Measurements from ENCODE around the gene NPHS1.

Gene NPHS1

GRCh38 chr19:35788205-35788960, 63.9 kb downstream of the NPHS1 start:
- no peak for TF ChIP-seq CTCF (IDR thresholded peaks at IDR 0.05; ENCODE audit: low read depth, low read length)
- no peak for TF ChIP-seq POLR2A (IDR thresholded peaks at IDR 0.05; ENCODE audit: extremely low read depth, insufficient read length)
- TF ChIP-seq, protein P1, sequence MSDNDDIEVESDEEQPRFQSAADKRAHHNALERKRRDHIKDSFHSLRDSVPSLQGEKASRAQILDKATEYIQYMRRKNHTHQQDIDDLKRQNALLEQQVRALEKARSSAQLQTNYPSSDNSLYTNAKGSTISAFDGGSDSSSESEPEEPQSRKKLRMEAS (IDR thresholded peaks at IDR 0.05; ENCODE audit: low read depth, low read length), result no peak
- TF ChIP-seq MYC (IDR thresholded peaks at IDR 0.05; ENCODE audit: low read depth, low read length), result no peak
- DNase-seq (ENCODE audit: low read depth), result no peak

DNA sequence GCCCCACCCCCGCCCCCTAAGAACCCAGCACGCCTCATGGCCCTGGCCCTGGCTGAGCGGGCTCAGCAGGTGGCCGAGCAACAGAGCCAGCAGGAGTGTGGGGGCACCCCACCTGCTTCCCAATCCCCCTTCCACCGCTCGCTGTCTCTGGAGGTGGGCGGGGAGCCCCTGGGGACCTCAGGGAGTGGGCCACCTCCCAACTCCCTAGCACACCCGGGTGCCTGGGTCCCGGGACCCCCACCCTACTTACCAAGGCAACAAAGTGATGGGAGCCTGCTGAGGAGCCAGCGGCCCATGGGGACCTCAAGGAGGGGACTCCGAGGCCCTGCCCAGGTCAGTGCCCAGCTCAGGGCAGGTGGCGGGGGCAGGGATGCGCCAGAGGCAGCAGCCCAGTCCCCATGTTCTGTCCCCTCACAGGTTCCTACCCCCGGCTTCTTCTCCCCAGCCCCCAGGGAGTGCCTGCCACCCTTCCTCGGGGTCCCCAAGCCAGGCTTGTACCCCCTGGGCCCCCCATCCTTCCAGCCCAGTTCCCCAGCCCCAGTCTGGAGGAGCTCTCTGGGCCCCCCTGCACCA, 65.0 kb downstream of the NPHS1 start:
- no peak overlapping the region for H3K4me3 ChIP-seq (ENCODE audit: low read depth, low read length)
- no peak for DNase-seq (ENCODE audit: low read depth)
- TF ChIP-seq, protein P1 (IDR thresholded peaks at IDR 0.05; ENCODE audit: low read depth, low read length), result no peak
- TF ChIP-seq MYC (IDR thresholded peaks at IDR 0.05; ENCODE audit: low read depth, low read length), result no peak
- no peak for TF ChIP-seq CTCF (IDR thresholded peaks at IDR 0.05; ENCODE audit: low read depth, low read length)
- TF ChIP-seq POLR2A (IDR thresholded peaks at IDR 0.05; ENCODE audit: extremely low read depth, insufficient read length), result no peak

More at GRCh38 chr19:35788205-35788960, 63.9 kb downstream of the NPHS1 start:
- H3K4me3 ChIP-seq (ENCODE audit: low read depth, low read length), result no peak overlapping the region

GRCh38 chr19:35786299-35787160, 65.8 kb downstream of the NPHS1 start:
- no peak for TF ChIP-seq POLR2A (IDR thresholded peaks at IDR 0.05; ENCODE audit: extremely low read depth, insufficient read length)
- TF ChIP-seq MYC (IDR thresholded peaks at IDR 0.05; ENCODE audit: low read depth, low read length), result no peak
- TF ChIP-seq, protein P1 (IDR thresholded peaks at IDR 0.05; ENCODE audit: low read depth, low read length), result no peak
- no peak for TF ChIP-seq CTCF (IDR thresholded peaks at IDR 0.05; ENCODE audit: low read depth, low read length)
- H3K4me3 ChIP-seq (ENCODE audit: low read depth, low read length), result no peak overlapping the region
- DNase-seq (ENCODE audit: low read depth), result no peak

DNA sequence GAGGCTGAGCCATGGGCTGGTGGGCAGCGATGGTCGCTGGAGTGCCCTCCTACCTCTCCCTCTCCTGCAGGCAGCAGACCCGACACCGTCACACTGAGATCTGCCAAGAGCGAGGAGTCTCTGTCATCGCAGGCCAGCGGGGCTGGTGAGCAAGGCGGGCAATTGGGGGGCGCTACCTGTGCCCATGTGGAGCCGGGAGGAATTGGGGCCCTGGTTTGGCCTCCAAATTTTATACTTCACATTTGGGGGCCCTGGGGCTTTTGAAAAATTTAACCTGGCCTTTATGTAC, 67.0 kb downstream of the NPHS1 start:
- no peak for TF ChIP-seq MYC (IDR thresholded peaks at IDR 0.05; ENCODE audit: low read depth, low read length)
- TF ChIP-seq CTCF (IDR thresholded peaks at IDR 0.05; ENCODE audit: low read depth, low read length), result no peak
- no peak overlapping the region for H3K4me3 ChIP-seq (ENCODE audit: low read depth, low read length)
- DNase-seq (ENCODE audit: low read depth), result no peak

DNA sequence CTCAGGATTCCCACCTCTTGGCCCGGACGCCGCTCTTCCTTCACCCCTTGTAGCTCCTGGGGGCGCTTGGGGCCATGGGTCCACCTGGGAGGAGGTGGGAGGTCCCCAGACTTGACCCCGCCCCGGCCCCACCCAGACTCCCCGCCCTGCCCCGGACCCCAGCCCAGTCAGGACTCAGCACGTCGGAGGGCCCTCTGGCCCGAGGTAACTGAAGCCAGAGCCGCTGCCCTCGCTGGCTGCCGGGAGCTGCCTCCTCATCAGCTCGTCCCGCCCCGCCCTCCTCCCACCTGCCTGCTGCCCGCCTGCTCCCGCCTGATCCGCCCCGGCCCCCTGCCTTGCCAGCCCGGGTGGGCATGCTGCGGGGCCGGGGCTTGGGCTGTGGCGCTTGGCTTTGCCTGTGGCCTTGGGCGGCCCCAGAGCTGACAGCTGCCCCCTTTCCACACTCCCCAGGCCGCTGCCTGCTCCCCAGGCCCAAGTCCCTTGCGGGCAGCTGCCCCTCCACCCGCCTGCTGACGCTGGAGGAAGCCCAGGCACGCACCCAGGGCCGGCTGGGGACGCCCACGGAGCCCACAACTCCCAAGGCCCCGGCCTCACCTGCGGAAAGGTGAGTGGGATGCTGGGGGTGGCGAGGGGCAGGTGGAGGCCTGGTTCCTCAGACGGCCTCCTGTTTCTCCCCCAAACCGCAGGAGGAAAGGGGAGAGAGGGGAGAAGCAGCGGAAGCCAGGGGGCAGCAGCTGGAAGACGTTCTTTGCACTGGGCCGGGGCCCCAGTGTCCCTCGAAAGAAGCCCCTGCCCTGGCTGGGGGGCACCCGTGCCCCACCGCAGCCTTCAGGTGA, 67.6 kb downstream of the NPHS1 start:
- H3K4me3 ChIP-seq (ENCODE audit: low read depth, low read length), result no peak overlapping the region
- no peak for TF ChIP-seq POLR2A (IDR thresholded peaks at IDR 0.05; ENCODE audit: extremely low read depth, insufficient read length)
- TF ChIP-seq MYC (IDR thresholded peaks at IDR 0.05; ENCODE audit: low read depth, low read length), result no peak
- TF ChIP-seq, protein P1 (IDR thresholded peaks at IDR 0.05; ENCODE audit: low read depth, low read length), result no peak
- no peak for TF ChIP-seq CTCF (IDR thresholded peaks at IDR 0.05; ENCODE audit: low read depth, low read length)
- DNase-seq (ENCODE audit: low read depth), result no peak

Measured in NB4 (cell line).